Mucosa of gallbladder (tissue), 1 donor: Measurements from ENCODE around the gene ATP8A2. TPM values are rescaled to one million over a fixed set of nuclear protein-coding genes. Genes with fewer than 3 reads are reported as not detected.
"Not testable (repeated sequence)": the region's sequence is repeated elsewhere in the genome, so short reads cannot be mapped to it uniquely, and the experiment has no call there.

Source experiments
- DNase-seq: peaks from one replicate; pipeline ENCODE4 v3.0.0-alpha.2; 2020; ENCODE audit warnings: low spot score
- total RNA-seq: library from RNA; stranded (reverse); gene quantifications from one replicate; pipeline ENCODE4 v1.2.1, GENCODE V29; 2021
- donor health status: DM: no; HTN: no; CAD: no.

Gene ATP8A2
- total RNA-seq, 1 donor from 2014 or later, result 0.29 TPM

- no peak for DNase-seq
These were observed 662.2 kb downstream of the ATP8A2 start for GRCh38 chr13:26034018-26034417.

DNA sequence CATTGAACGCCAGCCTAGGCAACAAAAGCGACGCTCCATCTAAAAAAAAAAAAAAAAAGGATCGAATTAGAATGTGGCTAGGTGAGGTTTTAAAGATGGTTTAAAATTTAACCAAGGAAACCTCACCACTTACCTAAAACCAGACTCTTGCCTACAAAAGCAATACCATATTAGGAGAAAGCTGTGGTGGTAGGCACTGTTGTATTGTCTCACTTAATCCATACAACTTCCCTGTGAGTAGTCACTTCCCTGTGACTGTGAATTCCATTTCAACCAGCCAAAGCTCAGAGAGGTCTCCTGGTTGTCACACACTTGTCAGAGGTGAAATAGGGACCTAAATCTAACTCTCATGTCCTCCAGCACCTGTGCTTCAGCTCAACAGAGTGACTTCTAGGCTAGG lies 664.6 kb downstream of the ATP8A2 start:
- DNase-seq, result no peak

DNA sequence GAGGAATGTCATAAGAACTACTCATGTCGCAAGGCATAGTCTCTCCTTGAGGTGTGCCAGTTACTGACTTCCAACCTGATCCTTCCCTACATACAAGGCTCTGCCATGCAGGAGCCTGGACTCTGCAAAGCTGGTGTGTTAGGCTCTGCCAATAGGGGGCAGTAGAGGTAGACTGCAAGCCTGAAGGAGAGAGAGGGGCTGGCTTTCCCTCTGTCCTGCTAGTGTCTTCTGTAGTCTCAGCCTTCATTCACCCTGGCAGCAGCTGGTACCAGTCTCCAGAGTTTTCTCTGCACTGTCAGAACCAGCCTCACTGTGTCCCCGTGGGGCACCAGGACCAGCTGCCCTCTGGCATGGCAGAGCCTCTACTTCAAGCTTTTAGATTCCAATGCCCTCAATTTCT lies 665.5 kb downstream of the ATP8A2 start:
- no peak for DNase-seq

GRCh38 chr13:26038931-26039475 lies 667.2 kb downstream of the ATP8A2 start:
- no peak for DNase-seq

DNA sequence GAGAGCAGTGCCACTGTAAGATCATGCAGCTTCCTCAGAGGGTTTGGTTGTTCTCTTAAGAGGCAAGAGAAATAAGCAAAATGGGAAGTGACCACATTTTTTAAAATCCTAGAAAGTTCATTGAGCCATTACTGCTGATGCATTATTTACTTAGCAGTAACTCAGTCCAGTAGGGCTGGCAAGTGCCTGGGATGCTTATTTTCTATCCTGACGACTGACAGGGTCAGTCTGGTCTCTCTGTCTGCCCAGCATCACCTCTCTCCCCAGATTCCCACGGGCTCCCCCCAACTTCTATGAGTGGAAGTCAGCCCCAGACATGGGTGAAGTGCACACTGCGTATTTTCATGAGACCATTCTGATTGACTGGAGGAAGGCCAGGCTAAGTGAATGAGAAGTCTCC lies 669.7 kb downstream of the ATP8A2 start:
- no peak for DNase-seq

DNA sequence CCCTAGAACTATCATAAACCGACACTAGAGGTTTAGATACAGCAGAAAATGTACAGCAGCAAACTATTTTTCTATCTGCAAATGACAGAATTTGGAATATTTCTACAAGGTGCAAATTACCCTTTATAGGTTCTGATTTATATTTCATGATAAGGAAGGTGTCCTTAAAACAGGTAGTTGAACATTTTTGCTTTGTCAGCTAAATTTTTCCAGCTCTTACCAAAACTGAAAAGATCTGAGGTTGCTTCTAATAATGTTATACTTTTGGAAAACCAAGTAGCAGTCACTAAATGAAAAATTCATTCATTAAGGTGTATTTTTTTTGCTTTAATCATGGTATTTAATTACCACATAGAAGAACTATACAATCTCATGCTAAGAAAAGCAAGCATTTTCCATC lies 671.0 kb downstream of the ATP8A2 start:
- no peak for DNase-seq

- no peak for DNase-seq
These were observed 673.4 kb downstream of the ATP8A2 start for GRCh38 chr13:26045142-26045541.

- DNase-seq, result no peak
These were observed 674.9 kb downstream of the ATP8A2 start for GRCh38 chr13:26046639-26047038.

DNA sequence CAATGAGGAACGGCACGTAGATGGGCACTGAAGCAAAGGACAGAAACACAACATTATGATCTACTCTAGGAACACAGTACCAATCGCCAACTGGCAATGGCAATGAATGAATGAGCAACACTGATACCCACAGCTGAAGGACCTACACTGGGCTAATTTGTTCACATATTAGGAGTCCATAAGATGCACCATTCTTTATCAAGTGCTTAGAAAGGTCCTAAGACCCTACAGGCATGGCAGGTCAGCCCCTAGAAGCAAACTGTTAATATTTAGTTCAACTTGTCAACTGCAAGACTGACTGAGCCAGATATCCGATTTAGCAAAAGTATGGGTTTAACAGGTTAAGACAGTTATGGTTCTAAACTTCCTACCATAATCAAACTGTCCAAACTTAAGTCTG lies 675.3 kb downstream of the ATP8A2 start:
- DNase-seq, result no peak

DNA sequence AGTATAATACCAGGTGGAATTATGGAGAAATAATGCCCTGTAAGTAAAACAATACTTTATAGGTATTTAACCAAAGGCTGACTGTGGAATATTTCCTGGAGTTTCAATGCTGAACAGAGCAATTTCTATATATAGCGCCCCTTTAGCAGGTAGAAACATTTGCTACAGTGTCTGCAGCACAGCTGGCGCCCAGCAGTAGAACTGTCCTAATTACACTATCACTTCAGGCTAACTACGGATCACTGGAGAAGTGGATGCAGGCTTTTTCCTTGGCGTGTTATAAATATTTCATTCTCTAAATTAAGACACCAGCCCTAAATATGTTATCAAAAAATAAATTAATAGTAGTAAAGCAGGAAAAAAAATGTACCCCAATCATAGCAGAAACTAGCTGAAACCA lies 677.0 kb downstream of the ATP8A2 start:
- no peak for DNase-seq

DNA sequence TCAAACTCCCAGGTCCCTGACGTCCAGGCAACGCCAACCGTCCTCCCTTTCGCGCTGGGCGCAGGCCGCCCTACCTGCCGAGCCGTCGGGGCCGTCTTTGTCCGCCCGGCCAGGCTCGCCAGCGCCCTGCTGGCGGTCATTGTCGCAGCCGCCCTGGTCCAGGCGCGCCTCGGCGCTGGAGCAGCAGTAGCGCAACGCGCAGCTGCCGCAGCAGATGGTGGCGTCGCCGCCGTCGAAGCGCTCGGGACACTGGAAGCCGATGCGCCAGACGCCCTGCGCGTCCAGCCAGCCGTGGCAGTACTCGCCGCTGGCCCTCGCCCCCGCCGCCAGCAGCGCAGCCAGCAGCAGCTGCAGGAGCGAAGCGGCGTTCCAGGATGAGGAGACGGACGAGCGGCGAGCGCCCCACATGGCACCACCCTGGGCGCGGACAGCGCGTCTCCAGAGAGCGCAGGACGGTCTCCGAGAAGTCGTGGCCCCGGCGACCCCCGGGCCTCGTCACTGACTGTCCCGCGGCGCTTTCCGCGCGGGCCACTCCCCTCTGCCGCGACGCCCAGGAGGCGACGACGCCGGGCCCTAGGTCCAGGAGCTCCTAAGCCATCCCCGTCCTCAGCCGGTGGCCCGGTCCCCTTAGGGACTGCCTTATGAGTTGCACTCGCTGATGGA lies 678.9 kb downstream of the ATP8A2 start:
- DNase-seq, result no peak

DNA sequence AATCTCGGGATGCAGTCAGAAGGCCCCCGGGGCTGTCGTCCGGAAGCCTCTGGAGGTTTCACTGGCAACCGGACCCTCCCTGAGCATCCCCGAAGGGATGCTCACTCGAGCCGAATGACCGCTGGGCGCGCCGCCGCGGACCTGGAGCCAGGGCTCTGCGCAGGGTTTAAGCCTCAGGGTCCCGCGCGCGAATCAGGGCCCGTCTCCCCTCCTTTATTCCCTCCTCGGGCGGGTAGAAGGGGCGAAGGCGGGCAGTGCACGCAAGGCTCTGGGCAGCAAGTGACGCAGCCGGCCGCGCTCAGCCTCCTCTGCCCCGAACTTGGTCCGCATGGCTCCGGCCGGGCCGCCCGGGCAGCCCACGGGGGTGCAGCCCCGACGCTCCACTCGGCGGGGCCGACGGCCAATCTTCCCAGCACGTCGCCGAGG lies 679.5 kb downstream of the ATP8A2 start:
- DNase-seq, result no peak

- no peak for DNase-seq
These were observed 680.0 kb downstream of the ATP8A2 start, which contains the start of gene SHISA2 for GRCh38 chr13:26051657-26052311. SHISA2 (minus strand) TSS chr13:26052016; CDS start chr13:26050975, 1,041 bp downstream.

DNA sequence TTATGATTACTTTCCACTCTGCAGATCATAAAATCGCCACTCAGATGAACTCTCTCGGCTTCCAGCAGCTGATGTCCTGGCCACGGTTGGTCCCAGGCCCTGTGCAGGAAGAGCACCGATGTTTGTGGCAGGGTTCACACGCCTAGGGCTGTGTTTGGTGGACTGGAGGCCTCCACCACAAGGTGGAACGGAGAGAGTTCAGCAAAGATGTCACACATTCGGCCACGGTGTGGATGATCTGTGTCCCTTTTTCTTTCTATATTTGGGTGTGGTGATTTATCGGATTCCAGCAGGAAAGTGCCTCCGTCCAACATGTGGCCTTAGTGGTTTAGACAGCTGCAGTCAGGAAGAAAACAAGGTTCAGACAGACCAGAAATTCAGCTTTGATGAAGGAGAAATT lies 680.6 kb downstream of the ATP8A2 start:
- DNase-seq, result no peak

DNA sequence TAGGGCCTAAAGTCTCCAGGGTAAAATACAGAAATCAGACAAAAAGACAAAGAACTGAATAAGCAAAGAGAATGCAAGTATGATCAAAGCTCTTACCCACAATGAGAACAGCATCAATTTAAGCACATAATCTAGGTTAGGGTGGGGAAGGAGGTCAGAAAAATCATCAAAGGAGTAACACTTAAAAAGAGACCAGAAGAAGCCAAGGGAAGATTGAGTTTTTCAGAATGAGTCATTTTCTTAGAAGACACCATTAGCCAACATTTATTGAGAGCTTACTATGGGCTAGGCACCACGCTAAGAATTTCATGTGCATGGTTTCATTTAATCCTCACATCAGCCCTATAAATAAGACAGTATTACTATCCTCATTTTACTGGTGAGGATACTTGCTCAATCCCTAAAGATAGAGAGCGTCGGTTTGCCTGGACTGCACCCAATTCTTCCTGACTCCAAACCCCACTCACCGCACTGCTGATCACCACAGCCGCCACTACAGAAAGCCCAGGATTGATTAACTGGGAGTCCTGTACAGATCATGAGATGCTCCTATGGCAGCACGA lies 681.7 kb downstream of the ATP8A2 start:
- DNase-seq, result no peak

DNA sequence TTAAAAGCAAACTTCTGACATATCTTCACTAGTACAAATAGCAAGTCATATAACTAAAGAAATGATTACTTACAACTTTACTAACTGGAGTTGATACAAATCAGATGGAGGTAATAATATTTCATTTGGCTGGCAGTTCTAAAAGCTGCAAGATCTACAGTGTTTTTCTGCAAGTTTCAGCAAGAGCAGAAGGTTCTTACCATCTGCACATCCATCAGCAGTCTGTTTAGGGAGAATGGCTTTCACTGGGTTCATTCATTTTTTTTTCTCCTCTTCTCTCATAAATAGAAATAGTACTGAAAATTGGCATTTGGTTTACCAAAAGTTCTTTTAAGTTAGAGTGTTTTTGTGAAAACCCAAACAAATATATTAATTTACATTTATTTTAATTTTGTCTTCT lies 683.1 kb downstream of the ATP8A2 start:
- DNase-seq, result no peak

GRCh38 chr13:26058704-26059103 lies 686.9 kb downstream of the ATP8A2 start:
- DNase-seq, result no peak

GRCh38 chr13:26060357-26060756 lies 688.6 kb downstream of the ATP8A2 start:
- DNase-seq, result no peak

DNA sequence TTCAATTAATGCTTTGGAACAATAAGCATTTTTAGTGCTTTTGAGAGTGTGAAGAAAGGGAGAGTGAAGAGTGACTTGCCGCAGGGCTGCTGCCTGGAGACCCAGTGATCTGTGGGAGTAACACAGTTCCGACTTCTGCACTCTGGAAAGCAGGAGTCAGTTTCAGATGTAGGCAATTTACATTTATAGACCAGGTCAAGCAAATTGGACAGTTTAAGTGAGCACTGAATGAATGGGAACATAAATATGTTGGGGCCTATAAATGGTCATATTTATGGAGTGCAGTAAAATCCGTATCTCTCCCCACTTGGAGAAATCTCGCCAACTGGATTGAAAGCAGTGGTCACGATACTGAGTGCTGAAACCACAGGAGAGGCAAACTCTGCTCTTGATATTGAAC lies 689.5 kb downstream of the ATP8A2 start:
- DNase-seq, result no peak

DNA sequence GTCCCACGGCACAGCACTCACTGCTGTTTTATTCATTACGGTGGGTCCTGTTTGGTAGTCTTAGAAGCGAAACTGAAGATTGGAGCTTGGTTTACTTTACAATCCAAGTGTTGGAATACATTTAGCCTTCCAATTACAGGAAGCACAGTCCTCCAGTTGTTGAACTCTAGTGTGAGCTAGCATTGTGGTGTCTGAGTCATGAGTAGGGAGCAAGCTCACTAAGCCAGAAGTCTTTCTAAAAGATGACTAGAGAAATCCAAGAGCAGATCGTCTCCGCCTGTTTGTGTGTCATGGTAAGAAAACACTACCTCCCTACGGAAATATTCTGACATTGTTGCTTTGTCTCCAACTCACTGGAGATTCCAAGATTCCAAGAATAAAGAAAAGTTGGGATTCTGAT lies 690.2 kb downstream of the ATP8A2 start:
- DNase-seq, result no peak

- DNase-seq, result peak; percentile 53
These were observed 691.2 kb downstream of the ATP8A2 start for GRCh38 chr13:26062853-26063444.

GRCh38 chr13:26066492-26066891 lies 694.7 kb downstream of the ATP8A2 start:
- not testable (repeated sequence) for DNase-seq

GRCh38 chr13:26067601-26068000 lies 695.8 kb downstream of the ATP8A2 start:
- no peak for DNase-seq
